Endothelial cell of umbilical vein (primary cell): ENCODE data around the gene MEIOSIN. TPM values are rescaled to one million over a fixed set of nuclear protein-coding genes. Genes with fewer than 3 reads are reported as not detected.

ENCODE experiments used
- BruUV-seq: library from RNA; stranded (reverse); fragments of 400-500 nt; replicated peaks from 2 replicates; lab custom pipeline; 2021; lab: Mats Ljungman, UMichigan
- CTCF ChIA-PET: fragments of 300-600, 350-600 bp; sonication (Branson Sonifier 250); formaldehyde crosslinking; loops from one replicate; lab custom pipeline; 2021; ENCODE audit warnings: antibody characterized with exemption, inconsistent platforms; lab: Charles Lee
- POLR2A ChIA-PET: fragments of 300-600, 350-600 bp; sonication (Branson Sonifier 250); formaldehyde crosslinking; loops from one replicate; lab custom pipeline; 2021; ENCODE audit warnings: antibody characterized with exemption, inconsistent platforms; lab: Charles Lee
- DNase-seq: peaks from one replicate; pipeline ENCODE4 v3.0.0-alpha.2; 2011; ENCODE audit warnings: low read depth, low spot score
- FAIRE-seq: peaks from 2 replicates; lab custom pipeline; 2011; peaks lifted over from hg19 to GRCh38; lab: Jason Lieb, UNC
- H2AFZ ChIP-seq: 2 replicates; pipeline ENCODE4 v1.6.0; 2012; ENCODE audit warnings: low read depth, low read length, control low read depth, inconsistent platforms
- H3K27ac ChIP-seq: 2 replicates; pipeline ENCODE4 v1.5.1; 2011; ENCODE audit warnings: low read depth, mild to moderate bottlenecking, control low read depth, low read length, moderate library complexity; ENCODE audit not compliant: insufficient read depth
- H3K27me3 ChIP-seq, 2 experiments: 2 replicates each; pipeline versions ENCODE4 v1.6.0 to v1.6.1; 2011; ENCODE audit warnings: low read length in 2 of 2, mixed read lengths in 1 of 2; ENCODE audit not compliant: control insufficient read depth in 2 of 2, insufficient read depth in 2 of 2
- H3K36me3 ChIP-seq, 2 experiments: 2 replicates in 1 of 2; 3 replicates in 1 of 2; pipeline ENCODE4 v1.5.1; 2011; ENCODE audit warnings: low read length in 2 of 2, mild to moderate bottlenecking in 1 of 2, moderate library complexity in 1 of 2; ENCODE audit not compliant: control insufficient read depth in 2 of 2, insufficient read depth in 2 of 2; ENCODE audit errors: extremely low read depth in 1 of 2
- H3K4me1 ChIP-seq: 3 replicates; pipeline ENCODE4 v1.5.1; 2011; ENCODE audit warnings: mild to moderate bottlenecking, low read length; ENCODE audit not compliant: control insufficient read depth, insufficient read depth; ENCODE audit errors: extremely low read depth
- H3K4me2 ChIP-seq: 2 replicates; pipeline ENCODE4 v1.6.1; 2011; ENCODE audit warnings: low read length, control low read depth, mixed read lengths; ENCODE audit not compliant: insufficient read depth
- H3K4me3 ChIP-seq, 3 experiments: fragments of 200-600 bp in 1 of 3; sonication (generic), shearing (Covaris generic) in 1 of 3; replicated peaks in 1 of 3; 2 replicates each; pipeline ENCODE4 v1.5.1; 2011 to 2016; ENCODE audit warnings: control low read depth in 3 of 3, low read length in 3 of 3, mild to moderate bottlenecking in 2 of 3, inconsistent platforms in 1 of 3, low read depth in 1 of 3, moderate library complexity in 1 of 3; ENCODE audit not compliant: insufficient read depth in 1 of 3
- H3K79me2 ChIP-seq: 2 replicates; pipeline ENCODE4 v1.6.0; 2012; ENCODE audit warnings: low read length, inconsistent platforms; ENCODE audit not compliant: control insufficient read depth, insufficient read depth
- H3K9ac ChIP-seq: replicated peaks from 2 replicates; pipeline ENCODE3; 2011; ENCODE audit warnings: low read length, control low read depth; ENCODE audit not compliant: insufficient read depth; ENCODE audit errors: extremely low read depth
- H3K9me1 ChIP-seq: replicated peaks from 3 replicates; pipeline ENCODE4 v1.6.0; 2011; ENCODE audit warnings: mild to moderate bottlenecking, low read length; ENCODE audit not compliant: control insufficient read depth, insufficient read depth; ENCODE audit errors: extremely low read depth
- H3K9me3 ChIP-seq: replicated peaks from 2 replicates; pipeline ENCODE4 v1.5.1; 2012; ENCODE audit warnings: low read length, inconsistent platforms; ENCODE audit not compliant: control insufficient read depth, insufficient read depth
- H4K20me1 ChIP-seq: replicated peaks from 2 replicates; pipeline ENCODE3; 2011; ENCODE audit warnings: mild to moderate bottlenecking, low read length; ENCODE audit not compliant: control insufficient read depth, insufficient read depth; ENCODE audit errors: extremely low read depth
- CTCF ChIP-seq, 2 donors: IDR thresholded peaks; 1 replicate in 1 of 2; 2 replicates in 1 of 2; pipeline ENCODE4 v1.5.1; 2011; ENCODE audit warnings: low read length in 2 of 2, mild to moderate bottlenecking in 2 of 2, moderate library complexity in 2 of 2, control low read depth in 1 of 2, inconsistent platforms in 1 of 2, low read depth in 1 of 2; ENCODE audit not compliant: insufficient read depth in 1 of 2; ENCODE audit errors: extremely low read depth in 1 of 2
- EZH2 ChIP-seq: IDR thresholded peaks from 2 replicates; pipeline ENCODE4 v1.6.1; 2012; ENCODE audit warnings: borderline replicate concordance, low read depth, mild to moderate bottlenecking, moderate library complexity, low read length, inconsistent platforms; ENCODE audit not compliant: severe bottlenecking
- FOS ChIP-seq: IDR thresholded peaks from 2 replicates; pipeline ENCODE4 v1.6.1; 2011; ENCODE audit warnings: mild to moderate bottlenecking, low read length, moderate library complexity, borderline replicate concordance; ENCODE audit not compliant: insufficient read depth
- POLR2A ChIP-seq: IDR thresholded peaks from 2 replicates; pipeline ENCODE4 v1.6.1; 2012; ENCODE audit warnings: low read depth, mild to moderate bottlenecking, control low read depth, low read length
- dilution Hi-C: fragments of 300-500 bp; cut with MboI; formaldehyde crosslinking; loops from one replicate; pipeline ENCODE4 v1.15.0; 2019; ENCODE audit warnings: low sequenced_read_pairs; ENCODE audit not compliant: extremely low pct_ligation_motif_present
- intact Hi-C: fragments of 100-400 bp; cut with micrococcal nuclease; formaldehyde crosslinking; loops from one replicate; pipeline ENCODE4 v1.10.0; 2022
- polyA plus RNA-seq, 4 experiments: library from polyadenylated mRNA; depleted of rRNA in 3 of 4; stranded (reverse) in 3 of 4; unstranded in 1 of 4; fragments of >200 nt; gene quantifications; 2 replicates each; pipeline versions ENCODE4 v1.2.1 to v1.2.3, GENCODE V29; 2011 to 2012; ENCODE audit warnings: missing spikeins in 1 of 4
- total RNA-seq: library from RNA; stranded (reverse); gene quantifications from 2 replicates; pipeline ENCODE4 v1.2.3, GENCODE V29; 2021

MEIOSIN gene
- total and polyA plus RNA-seq, 2 donors (not counting 3 experiments of a cell fraction or from before 2014, with no cell fraction given) = not detected

GRCh38 chr19:45715139-45715538 lies 18.1 kb upstream of the MEIOSIN start:
- Histone ChIP-seq H3K27ac (no peak overlapping the region), H3K36me3 (peaks cover 0 to 13% of the 10 kb centered on the region in 2 experiments), H3K9ac (no peak overlapping the region), H3K9me3 (no peaks in the 10 kb centered on the region), H3K27me3 (no peaks in the 10 kb centered on the region), H2AFZ (no peak overlapping the region), H3K4me3 (no peak overlapping the region), H3K9me1 (no peaks in the 10 kb centered on the region), H3K4me2 (no peak overlapping the region), H3K79me2 (peaks cover 28% of the 10 kb centered on the region), H4K20me1 (no peaks in the 10 kb centered on the region), H3K4me1 (peaks cover 14% of the 10 kb centered on the region)
- BruUV-seq = no TSS peak
- intact Hi-C loops = no loop called here
- dilution Hi-C loops = no loop called here
- FAIRE-seq (no peak), DNase-seq (no peak)
- POLR2A ChIA-PET = interaction anchor here (0.7 kb wide), 1 partner anchor 623 kb away, joined by 4 read pairs; no protein-coding TSS in a partner anchor
- TF ChIP-seq EZH2 (no peak), POLR2A (no peak), FOS (no peak), CTCF (IDR thresholded peaks at IDR 0.05; ENCODE audit: extremely low read depth in 1 of 2, insufficient read depth in 1 of 2, low read depth in 1 of 2, low read length in 2 of 2) (no peak)
- CTCF ChIA-PET = interaction anchor here (1.6 to 3.7 kb wide), 2 partner anchors 22 to 53 kb away, joined by 11 to 51 read pairs; partner anchors contain the start of genes QPCTL and SIX5
